ENCODE measurements around the gene MIB1.

Gene MIB1

DNA sequence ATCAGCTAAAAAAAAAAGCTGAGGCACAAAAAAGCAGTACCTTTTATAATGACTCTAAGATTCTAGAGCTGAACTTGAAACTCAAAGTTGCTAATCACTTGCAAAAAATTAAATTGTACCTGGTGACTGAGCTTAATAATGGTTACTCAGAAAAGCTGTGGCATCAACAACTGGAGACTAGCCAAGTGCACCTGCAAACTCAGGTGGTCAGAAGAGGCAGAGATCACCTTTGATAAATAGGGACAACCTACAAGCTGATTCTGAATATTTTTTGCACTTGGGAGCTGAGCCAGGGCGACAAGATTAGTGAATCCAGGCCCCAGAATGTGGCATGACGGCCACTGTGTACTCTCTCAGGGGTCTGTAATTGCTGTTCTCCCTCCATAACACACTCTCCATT is 39.0 kb upstream of the MIB1 start:
- no peak for TF ChIP-seq EZH2phosphoT487 (conservative IDR thresholded peaks at IDR 0.05; ENCODE audit: low read length)
- TF ChIP-seq CTCF (IDR thresholded peaks at IDR 0.05; ENCODE audit: insufficient read depth, low read length, poor library complexity, severe bottlenecking) = no peak
- Histone ChIP-seq H3K27me3 (ENCODE audit: low read length) (no peaks in the 10 kb centered on the region), H2AFZ (ENCODE audit: low read depth, low read length, severe bottlenecking) (no peak overlapping the region), H3F3A (ENCODE audit: insufficient read depth) (peaks cover 33% of the 10 kb centered on the region), H3K27ac (ENCODE audit: low read depth, low read length) (peak overlapping the region; percentile 87), H3K79me2 (ENCODE audit: insufficient read depth, low read length) (peaks cover 52% of the 10 kb centered on the region), H4K20me1 (ENCODE audit: low read depth, low read length) (no peaks in the 10 kb centered on the region), H3K9ac (ENCODE audit: low read length) (peak overlapping the region; percentile 14; the same call in 1 of the 2 replicates), H3K36me3 (ENCODE audit: low read length) (peaks cover 25% of the 10 kb centered on the region; the same call in 1 of the 2 replicates), H3K4me2 (ENCODE audit: low read depth, low read length, poor library complexity, severe bottlenecking) (peak overlapping the region; percentile 71), H3K9me2 (replicated peaks; ENCODE audit: insufficient read depth, low read length) (no peaks in the 10 kb centered on the region), H3K9me3 (ENCODE audit: insufficient read depth, low read length) (no peaks in the 10 kb centered on the region), H3K4me3 (ENCODE audit: insufficient read depth, low read length, poor library complexity, severe bottlenecking) (no peak overlapping the region)

DNA sequence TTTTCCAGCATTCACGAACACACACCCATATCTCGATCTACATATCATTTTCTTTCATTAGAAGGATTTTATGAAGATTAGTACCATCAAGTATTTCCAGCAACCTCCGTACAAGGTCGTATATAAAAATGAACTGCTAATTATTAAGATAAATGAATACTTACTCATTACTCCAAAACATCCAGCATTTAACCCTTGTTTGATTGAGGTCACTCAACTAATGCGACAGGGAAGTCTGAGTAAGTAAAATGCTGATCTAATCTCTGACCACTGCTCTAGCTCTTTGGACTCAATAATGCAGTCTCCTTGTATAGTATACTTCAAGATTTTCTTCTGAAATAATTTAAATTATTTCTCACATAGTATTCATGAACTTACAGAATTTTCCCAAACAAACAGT is 38.0 kb upstream of the MIB1 start:
- Histone ChIP-seq H3K27me3 (ENCODE audit: low read length) (no peaks in the 10 kb centered on the region), H2AFZ (ENCODE audit: low read depth, low read length, severe bottlenecking) (no peak overlapping the region), H3K79me2 (ENCODE audit: insufficient read depth, low read length) (peaks cover 50% of the 10 kb centered on the region), H3K4me2 (ENCODE audit: low read depth, low read length, poor library complexity, severe bottlenecking) (peak overlapping the region; percentile 71), H3K27ac (ENCODE audit: low read depth, low read length) (peak overlapping the region; percentile 87), H3K9ac (ENCODE audit: low read length) (peak overlapping the region; percentile 95), H3F3A (ENCODE audit: insufficient read depth) (peaks cover 33% of the 10 kb centered on the region), H4K20me1 (ENCODE audit: low read depth, low read length) (no peaks in the 10 kb centered on the region), H3K9me2 (replicated peaks; ENCODE audit: insufficient read depth, low read length) (no peaks in the 10 kb centered on the region), H3K36me3 (ENCODE audit: low read length) (peaks cover 22% of the 10 kb centered on the region; the same call in 1 of the 2 replicates), H3K4me3 (ENCODE audit: insufficient read depth, low read length, poor library complexity, severe bottlenecking) (peak overlapping the region; percentile 67), H3K9me3 (ENCODE audit: insufficient read depth, low read length) (no peaks in the 10 kb centered on the region)
- no peak for TF ChIP-seq EZH2phosphoT487 (conservative IDR thresholded peaks at IDR 0.05; ENCODE audit: low read length)
- TF ChIP-seq CTCF (IDR thresholded peaks at IDR 0.05; ENCODE audit: insufficient read depth, low read length, poor library complexity, severe bottlenecking) = no peak

DNA sequence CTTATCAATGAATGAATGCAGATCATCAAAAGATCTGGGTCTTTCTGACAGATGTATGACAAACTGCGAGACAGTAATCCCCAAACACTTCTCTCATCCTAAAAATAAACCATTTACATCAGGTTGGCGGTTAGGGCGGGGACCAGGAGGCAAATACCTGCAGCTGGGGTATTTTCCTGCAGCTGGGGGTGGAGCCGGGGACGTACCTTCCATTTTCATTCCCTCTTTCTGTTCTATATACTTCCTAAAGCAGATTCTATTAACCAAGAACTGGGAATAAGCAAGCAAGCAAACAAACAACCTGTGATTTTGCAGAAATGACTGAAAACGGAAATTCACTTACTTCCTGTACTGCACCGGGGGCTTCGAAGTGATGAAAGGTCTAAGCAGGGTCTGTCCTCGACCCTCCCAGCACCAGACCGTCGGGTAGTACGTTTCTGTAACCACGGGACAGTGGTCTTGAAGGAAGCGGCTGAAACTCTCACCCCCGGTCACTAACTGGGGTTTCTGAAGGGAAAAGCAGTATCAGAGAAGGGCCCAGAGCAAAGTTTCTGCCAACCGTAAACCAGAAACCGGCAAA is 37.3 kb upstream of the MIB1 start:
- peaks cover 46% of the 10 kb centered on the region for H3K79me2 ChIP-seq (ENCODE audit: insufficient read depth, low read length)
- H3K27me3 ChIP-seq (ENCODE audit: low read length) = no peaks in the 10 kb centered on the region
- no peaks in the 10 kb centered on the region for H3K9me3 ChIP-seq (ENCODE audit: insufficient read depth, low read length)
- no peaks in the 10 kb centered on the region for H3K9me2 ChIP-seq (replicated peaks; ENCODE audit: insufficient read depth, low read length)
- TF ChIP-seq EZH2phosphoT487 (conservative IDR thresholded peaks at IDR 0.05; ENCODE audit: low read length) (no peak), CTCF (IDR thresholded peaks at IDR 0.05; ENCODE audit: insufficient read depth, low read length, poor library complexity, severe bottlenecking) (no peak)
- peak overlapping the region; percentile 87 for H3K27ac ChIP-seq (ENCODE audit: low read depth, low read length)
- H3K9ac ChIP-seq (ENCODE audit: low read length) = peak overlapping the region; percentile 95
- H3K4me2 ChIP-seq (ENCODE audit: low read depth, low read length, poor library complexity, severe bottlenecking) = peak overlapping the region; percentile 71
- H4K20me1 ChIP-seq (ENCODE audit: low read depth, low read length) = no peaks in the 10 kb centered on the region
- H3K4me3 ChIP-seq (ENCODE audit: insufficient read depth, low read length, poor library complexity, severe bottlenecking) = peak overlapping the region; percentile 67
- peak overlapping the region; percentile 55 for H2AFZ ChIP-seq (ENCODE audit: low read depth, low read length, severe bottlenecking)
- H3K36me3 ChIP-seq (ENCODE audit: low read length) = peaks cover 22% of the 10 kb centered on the region; the same call in 1 of the 2 replicates
- peaks cover 33% of the 10 kb centered on the region for H3F3A ChIP-seq (ENCODE audit: insufficient read depth)

All from SU-DHL-6 (cell line).